ENCODE measurements around the gene RAB7B. TPM values are rescaled to one million over a fixed set of nuclear protein-coding genes. Genes with fewer than 3 reads are reported as not detected.
"Not testable (repeated sequence)": the region's sequence is repeated elsewhere in the genome, so short reads cannot be mapped to it uniquely, and the experiment has no call there.

RAB7B gene, protein sequence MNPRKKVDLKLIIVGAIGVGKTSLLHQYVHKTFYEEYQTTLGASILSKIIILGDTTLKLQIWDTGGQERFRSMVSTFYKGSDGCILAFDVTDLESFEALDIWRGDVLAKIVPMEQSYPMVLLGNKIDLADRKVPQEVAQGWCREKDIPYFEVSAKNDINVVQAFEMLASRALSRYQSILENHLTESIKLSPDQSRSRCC
- 11.7 TPM for total RNA-seq

GRCh38 chr1:206002871-206003801 lies at the start of gene RAB7B:
Gene RAB7B (minus strand): TSS chr1:206003395. CDS start chr1:205994135, 9,260 bp downstream.
- DNase-seq (ENCODE audit: low spot score), result peak; percentile 83

DNA sequence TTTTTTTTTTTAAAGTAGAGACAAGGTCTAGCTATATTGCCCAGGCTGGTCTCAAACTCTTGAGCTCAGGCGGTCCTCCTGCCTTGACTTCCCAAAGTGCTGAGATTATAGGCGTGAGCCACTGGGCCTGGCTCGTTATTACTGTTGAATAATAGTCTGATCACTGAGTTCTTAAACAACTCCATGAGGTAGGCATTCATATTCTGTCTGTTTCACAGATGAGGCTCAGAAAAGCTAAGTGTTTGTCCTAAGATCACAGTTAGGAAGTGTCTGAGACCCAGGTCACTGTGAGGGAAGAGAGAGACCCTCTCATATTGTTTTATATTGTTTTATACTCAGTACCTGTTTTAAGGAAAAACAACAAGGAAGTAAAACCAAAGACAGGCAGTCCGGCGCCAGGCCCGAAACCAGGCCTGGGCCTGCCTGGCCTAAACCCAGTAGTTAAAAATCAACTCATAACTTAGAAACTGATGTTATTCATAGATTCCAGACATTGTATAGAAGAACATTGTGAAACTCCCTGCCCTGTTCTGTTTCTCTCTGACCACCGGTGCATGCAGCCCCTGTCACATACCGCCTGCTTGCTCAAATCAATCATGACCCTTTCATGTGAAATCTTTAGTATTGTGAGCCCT lies 49.2 kb upstream of the RAB7B start:
- DNase-seq (ENCODE audit: low spot score), result not testable (repeated sequence)

DNA sequence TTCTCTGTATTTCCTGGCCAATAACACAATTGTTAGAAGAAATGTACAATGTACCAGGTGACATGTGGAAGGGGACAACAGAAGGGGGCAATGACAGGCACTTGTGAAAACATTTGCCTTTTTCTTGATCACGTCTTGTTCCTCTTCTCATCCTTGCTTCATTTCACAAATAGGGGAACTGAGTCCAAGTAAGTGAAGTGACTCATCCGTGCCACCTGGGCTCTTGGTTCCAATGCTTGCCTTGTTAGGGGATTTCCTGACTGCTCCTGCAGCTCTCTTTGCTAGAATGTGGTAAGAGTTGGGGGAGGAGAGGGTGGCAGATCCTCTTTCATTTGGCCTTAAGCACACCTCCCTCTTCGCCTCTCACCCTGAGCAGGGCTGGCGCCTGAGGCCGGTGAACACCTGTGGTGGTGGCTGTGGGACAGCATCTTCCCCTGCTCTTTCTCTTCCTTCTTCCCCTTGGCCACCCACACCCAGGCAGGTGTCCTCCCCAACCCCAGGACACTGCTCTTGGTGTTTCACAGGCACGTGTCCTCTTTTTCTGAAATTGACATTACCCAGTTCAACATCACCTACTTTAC lies 47.5 kb upstream of the RAB7B start:
- no peak for DNase-seq (ENCODE audit: low spot score)

GRCh38 chr1:206049919-206050600 lies 46.9 kb upstream of the RAB7B start:
- no peak for DNase-seq (ENCODE audit: low spot score)

GRCh38 chr1:206049293-206049692 lies 46.1 kb upstream of the RAB7B start:
- DNase-seq (ENCODE audit: low spot score), result no peak

DNA sequence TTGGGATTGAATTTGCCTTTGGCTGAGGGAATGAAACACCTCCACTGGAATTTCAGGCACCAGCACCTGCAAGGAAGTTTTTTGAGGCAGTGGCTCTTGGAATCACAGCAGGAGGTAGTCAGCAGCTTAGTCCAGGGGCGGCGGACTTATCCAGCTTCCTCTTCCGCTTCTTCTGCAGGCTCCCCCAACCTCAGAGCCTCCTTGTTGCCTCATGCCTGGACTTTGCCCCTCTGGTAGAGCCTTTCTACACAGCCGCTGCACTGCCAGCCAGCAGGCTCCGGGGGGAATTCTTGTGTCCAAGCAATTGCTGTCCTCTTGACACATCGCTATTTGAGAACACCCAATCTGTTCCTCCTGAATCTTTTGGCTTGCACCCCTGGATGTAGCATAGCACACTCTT lies 45.4 kb upstream of the RAB7B start:
- no peak for DNase-seq (ENCODE audit: low spot score)

DNA sequence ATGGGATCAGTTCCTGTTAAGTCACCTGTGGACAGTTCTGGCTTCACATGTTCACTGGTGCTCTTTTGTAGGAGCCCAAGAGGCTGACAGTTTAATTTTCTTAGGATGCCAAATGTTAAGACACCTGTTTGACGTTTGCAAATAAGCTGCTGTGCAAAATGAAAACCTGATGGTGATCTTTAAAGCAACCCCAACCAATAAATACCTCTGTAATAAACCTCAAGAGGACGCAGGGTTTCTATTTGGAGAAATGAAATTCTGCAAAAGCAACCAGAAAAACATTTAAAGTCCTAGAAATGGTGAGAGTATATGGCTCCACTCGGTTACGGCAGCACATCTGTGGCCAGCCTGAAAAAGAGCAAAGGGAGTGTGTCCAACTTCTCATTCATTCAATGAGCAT lies 44.1 kb upstream of the RAB7B start:
- no peak for DNase-seq (ENCODE audit: low spot score)

- DNase-seq (ENCODE audit: low spot score), result no peak
Observed at GRCh38 chr1:206041640-206042039, 38.4 kb upstream of the RAB7B start.

- DNase-seq (ENCODE audit: low spot score), result no peak
Observed at GRCh38 chr1:206040328-206040727, 37.1 kb upstream of the RAB7B start.

DNA sequence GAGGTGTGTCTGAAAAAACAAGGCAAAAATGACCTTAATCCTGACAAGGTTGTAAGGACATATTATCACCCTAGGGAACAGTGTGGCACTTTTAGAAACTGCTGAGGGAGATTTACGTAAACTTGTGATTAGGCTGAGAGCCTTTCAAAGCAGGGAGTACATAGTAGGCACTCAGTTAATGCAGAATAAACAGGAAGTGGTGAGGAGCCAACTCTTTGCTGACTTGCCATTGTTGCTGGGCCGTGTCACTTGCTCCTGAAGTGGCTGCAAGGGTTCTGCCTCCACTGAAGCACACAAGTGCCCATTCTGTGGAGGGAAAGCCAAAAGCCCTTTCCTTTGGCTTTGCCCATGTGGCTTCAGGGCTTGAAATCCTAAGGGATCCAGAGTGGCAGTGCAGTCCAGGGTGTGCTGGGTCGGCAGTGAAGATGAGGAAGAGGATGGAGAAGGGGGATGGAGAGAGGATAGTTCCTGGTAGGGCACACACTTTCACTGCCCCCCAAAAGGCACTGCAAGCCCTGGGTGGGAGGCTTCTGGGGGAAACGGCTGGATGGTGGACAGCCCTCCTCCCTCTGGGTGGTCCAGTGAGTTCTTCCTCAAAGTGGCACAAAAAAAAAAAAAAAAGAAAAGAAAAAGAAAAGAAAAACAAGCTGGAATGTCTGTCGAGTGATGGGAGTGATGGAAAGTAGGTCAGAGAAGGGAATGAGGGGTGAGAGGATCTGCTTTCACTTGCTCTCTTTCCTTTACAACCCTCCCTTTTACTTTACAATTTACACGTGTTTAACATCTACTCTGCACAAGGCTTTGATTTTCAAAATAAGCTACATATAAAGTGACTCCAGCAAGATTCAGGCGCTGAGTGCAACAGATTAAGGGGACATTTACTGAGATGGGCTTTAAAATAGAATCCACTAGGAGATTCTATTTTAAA lies 36.1 kb upstream of the RAB7B start:
- no peak for DNase-seq (ENCODE audit: low spot score)

DNA sequence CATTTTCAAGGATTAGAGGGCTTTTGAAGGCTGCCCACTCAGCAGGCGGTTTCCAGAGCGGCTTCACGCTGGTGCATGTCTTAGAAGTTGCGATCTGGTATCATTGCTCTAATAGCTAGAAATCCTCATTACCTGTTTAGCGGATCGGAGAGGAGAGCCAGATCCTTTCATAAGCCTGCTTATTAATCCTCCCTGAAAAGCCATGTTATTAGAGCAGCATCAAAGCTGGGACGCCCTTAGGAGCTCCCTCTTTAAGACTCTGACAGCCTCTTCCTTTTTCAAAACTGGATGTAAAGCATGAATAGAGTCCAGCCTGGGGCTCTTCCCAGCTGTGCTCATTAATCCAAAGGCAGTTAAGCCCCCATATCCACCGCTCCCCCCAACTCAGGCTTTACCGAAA lies 34.4 kb upstream of the RAB7B start:
- no peak for DNase-seq (ENCODE audit: low spot score)

DNA sequence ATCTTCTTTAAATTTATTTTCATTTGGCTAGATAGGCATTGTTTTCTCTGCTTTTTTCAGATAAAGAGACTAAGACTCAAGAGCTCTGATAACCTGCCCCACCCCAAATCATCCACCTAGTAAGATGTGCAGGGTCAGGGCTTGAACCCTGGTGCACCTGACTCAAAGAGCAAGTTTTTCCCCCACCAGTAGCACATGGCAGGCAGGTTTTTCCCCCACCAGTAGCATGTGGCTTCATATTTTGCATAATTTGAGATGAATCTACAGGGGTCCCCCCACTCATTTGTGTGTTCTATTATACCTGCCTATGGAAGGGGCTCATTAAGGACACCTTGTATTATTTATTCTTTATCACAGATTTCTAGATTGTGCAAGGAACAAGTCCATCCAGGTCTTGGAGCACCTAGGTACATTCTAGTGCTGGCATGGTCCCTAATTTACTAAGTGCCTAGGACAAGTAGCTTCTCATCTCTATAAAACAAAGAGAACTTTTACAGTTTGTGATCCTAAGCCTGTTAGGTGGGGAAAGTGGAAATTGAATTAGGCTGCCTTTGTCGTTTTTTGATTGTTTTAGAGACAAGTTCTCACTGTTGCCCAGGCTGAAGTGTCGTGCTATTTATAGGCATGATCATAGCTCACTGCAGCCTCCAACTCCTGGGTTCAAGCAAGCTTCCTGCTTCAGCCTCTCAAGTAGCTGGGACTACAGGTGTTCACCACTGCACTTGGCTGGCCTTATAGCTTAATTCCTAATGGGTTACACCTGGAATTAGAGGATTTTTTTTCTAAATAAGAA lies 33.7 kb upstream of the RAB7B start:
- no peak for DNase-seq (ENCODE audit: low spot score)

DNA sequence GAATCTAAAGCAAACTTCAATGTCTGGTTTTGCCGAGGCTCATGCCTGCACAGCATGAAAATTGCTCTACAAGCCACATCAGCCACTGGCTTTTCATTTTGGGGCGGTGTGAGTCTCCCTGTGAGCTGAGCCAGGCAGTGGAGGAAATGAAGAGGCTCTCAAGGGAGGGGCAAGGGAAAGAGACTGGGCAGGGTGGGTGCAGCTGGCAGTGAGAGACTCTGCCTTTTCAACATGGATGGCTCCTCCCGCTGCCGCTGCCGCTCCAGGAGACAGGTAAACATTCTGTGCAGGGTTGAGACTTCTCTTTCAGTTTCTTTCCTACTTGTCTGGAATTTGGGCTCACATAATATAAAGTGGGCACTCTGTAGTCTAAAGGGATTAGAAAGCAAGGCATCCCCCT lies 31.8 kb upstream of the RAB7B start:
- no peak for DNase-seq (ENCODE audit: low spot score)

DNA sequence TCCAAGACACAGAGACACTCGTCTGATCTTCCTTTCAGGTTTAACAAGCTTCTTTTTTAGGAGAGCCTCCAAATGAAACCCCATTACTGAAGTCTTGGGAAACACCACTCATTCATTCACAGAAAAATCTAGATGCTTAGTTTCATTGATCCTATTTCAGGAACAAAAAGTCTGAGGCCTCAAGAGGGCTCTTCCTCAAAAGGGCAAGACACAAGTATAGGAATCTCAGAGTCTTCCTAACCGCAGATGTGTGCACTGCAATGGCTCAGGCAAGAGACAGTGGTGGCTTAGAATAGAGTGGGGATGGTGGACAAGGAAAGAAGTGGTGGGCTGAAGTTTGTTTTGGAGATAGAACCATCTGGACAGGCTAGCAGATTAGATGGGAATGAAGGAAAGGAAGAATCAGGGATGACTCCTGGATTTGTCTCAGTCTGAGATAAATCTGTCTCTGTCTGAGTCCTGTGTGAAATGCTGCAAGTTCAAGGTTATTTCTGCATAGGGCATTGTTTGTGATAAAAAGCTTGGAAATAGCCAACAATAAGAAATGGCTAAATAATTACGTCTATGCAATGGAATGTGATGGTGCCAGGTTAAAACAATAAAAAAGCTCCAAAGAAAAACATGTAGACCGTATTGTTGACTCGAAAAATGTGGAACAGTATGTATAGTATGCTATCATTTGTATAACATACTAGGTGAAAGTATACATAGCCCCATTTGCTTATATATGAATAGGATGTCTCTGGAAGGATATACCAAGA lies 29.4 kb upstream of the RAB7B start:
- no peak for DNase-seq (ENCODE audit: low spot score)

- peak; percentile 82 for DNase-seq (ENCODE audit: low spot score)
Observed at GRCh38 chr1:206030714-206031113, 27.5 kb upstream of the RAB7B start.

DNA sequence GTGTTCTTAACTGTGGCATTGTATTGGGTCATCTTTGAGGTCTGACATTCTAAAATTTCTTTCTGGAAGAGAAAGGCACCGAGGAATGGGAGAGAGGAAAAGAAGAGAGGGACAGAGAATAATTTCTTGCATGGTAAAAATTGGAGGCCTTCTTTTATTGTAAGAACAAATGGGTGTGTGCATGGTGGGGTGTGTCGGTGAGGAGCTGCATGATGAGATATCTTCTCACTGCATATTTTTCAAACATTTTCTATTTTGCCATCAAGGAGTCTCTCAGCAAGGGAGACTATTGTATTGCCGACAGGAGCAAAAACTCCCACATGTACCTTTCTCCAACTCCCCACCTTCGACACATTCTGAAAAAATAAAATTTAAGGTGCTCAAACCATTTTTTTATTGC lies 27.0 kb upstream of the RAB7B start:
- DNase-seq (ENCODE audit: low spot score), result no peak

- DNase-seq (ENCODE audit: low spot score), result no peak
Observed at GRCh38 chr1:206029484-206029883, 26.3 kb upstream of the RAB7B start.

DNA sequence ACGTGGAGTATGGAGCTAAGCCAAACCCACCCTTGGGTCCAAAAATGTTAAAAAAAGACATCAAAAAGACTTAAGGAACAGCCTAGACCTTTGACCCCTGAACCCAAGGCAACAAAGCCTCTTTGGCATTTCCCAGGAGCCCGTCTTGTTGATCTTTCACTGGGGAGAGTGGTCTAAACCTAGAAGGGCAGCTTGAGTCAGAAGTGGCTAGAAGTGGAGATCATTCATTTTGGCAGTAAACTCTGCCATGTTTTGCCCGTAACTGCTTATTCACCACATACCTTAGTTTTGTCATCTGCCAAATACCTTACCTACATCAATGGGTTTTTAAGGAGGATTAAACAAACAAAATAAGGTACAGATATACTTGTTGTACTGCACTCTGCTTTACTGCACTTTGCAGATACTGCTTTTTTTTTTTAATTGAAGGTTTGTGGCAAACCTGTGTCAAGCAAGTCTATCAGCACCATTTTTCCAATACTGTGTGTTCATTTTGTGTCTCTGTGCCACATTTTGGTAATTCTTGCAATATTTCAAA lies 22.2 kb upstream of the RAB7B start:
- DNase-seq (ENCODE audit: low spot score), result no peak

GRCh38 chr1:206023695-206024094 lies 20.5 kb upstream of the RAB7B start, which contains the start of gene CTSE:
Gene CTSE (minus strand): TSS chr1:206023895. CDS start chr1:206023791, 104 bp downstream.
- DNase-seq (ENCODE audit: low spot score), result no peak
